ENCODE measurements around the gene IL17C. TPM values are rescaled to one million over a fixed set of nuclear protein-coding genes. Genes with fewer than 3 reads are reported as not detected.

IL17C gene
- total and polyA plus RNA-seq, 2 donors (not counting 3 experiments of a cell fraction or from before 2014, with no cell fraction given), result 0.17 TPM; not detected in 1

GRCh38 chr16:88646345-88647034 is 8.1 kb downstream of the IL17C start:
- H2AFZ ChIP-seq (ENCODE audit: low read depth, low read length), result no peak overlapping the region
- POLR2A ChIA-PET, result no interaction called here
- intact Hi-C loops (cut with micrococcal nuclease), result no loop called here
- no peaks in the 10 kb centered on the region for H3K9me3 ChIP-seq (replicated peaks; ENCODE audit: control insufficient read depth, insufficient read depth, low read length)
- H3K79me2 ChIP-seq (ENCODE audit: control insufficient read depth, insufficient read depth, low read length), result no peaks in the 10 kb centered on the region
- FAIRE-seq, result no peak
- H3K9ac ChIP-seq (replicated peaks; ENCODE audit: extremely low read depth, insufficient read depth, low read length), result no peak overlapping the region
- no peaks in the 10 kb centered on the region for H4K20me1 ChIP-seq (replicated peaks; ENCODE audit: control insufficient read depth, extremely low read depth, insufficient read depth, low read length)
- BruUV-seq (replicated peaks), result no TSS peak
- TF ChIP-seq JUN (IDR thresholded peaks at IDR 0.05; ENCODE audit: borderline replicate concordance, insufficient read depth, insufficient read length, low read depth) (no peak), MYC (IDR thresholded peaks at IDR 0.05; ENCODE audit: low read depth, low read length) (no peak)
- H3K36me3 ChIP-seq (ENCODE audit: control insufficient read depth in 2 of 2, extremely low read depth in 1 of 2, insufficient read depth in 2 of 2, low read length in 2 of 2), result no peaks in the 10 kb centered on the region
- H3K4me1 ChIP-seq (ENCODE audit: control insufficient read depth, extremely low read depth, insufficient read depth, low read length), result peaks cover 10% of the 10 kb centered on the region
- no peak for DNase-seq (ENCODE audit: low read depth, low spot score)
- H3K4me2 ChIP-seq (ENCODE audit: insufficient read depth, low read length), result no peak overlapping the region
- CTCF ChIA-PET, result no interaction called here
- dilution Hi-C loops (cut with MboI; ENCODE audit: extremely low pct_ligation_motif_present, low sequenced_read_pairs), result no loop called here
- H3K27ac ChIP-seq (ENCODE audit: insufficient read depth, low read depth, low read length), result no peak overlapping the region
- no peaks in the 10 kb centered on the region for H3K27me3 ChIP-seq (ENCODE audit: control insufficient read depth in 2 of 2, insufficient read depth in 2 of 2, low read length in 2 of 2)
- no peaks in the 10 kb centered on the region for H3K9me1 ChIP-seq (replicated peaks; ENCODE audit: control insufficient read depth, extremely low read depth, insufficient read depth, low read length)
- H3K4me3 ChIP-seq (replicated peaks in 1 of 3; ENCODE audit: insufficient read depth in 1 of 3, low read depth in 1 of 3, low read length in 3 of 3), result no peak overlapping the region

GRCh38 chr16:88647178-88648070 is 9.1 kb downstream of the IL17C start:
- DNase-seq (ENCODE audit: low read depth, low spot score) (no peak), FAIRE-seq (no peak)
- TF ChIP-seq, protein P1, sequence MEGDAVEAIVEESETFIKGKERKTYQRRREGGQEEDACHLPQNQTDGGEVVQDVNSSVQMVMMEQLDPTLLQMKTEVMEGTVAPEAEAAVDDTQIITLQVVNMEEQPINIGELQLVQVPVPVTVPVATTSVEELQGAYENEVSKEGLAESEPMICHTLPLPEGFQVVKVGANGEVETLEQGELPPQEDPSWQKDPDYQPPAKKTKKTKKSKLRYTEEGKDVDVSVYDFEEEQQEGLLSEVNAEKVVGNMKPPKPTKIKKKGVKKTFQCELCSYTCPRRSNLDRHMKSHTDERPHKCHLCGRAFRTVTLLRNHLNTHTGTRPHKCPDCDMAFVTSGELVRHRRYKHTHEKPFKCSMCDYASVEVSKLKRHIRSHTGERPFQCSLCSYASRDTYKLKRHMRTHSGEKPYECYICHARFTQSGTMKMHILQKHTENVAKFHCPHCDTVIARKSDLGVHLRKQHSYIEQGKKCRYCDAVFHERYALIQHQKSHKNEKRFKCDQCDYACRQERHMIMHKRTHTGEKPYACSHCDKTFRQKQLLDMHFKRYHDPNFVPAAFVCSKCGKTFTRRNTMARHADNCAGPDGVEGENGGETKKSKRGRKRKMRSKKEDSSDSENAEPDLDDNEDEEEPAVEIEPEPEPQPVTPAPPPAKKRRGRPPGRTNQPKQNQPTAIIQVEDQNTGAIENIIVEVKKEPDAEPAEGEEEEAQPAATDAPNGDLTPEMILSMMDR (IDR thresholded peaks at IDR 0.05; ENCODE audit: extremely low read depth in 1 of 2, insufficient read depth in 1 of 2, low read depth in 1 of 2, low read length in 2 of 2), result no peak
- TF ChIP-seq JUN (IDR thresholded peaks at IDR 0.05; ENCODE audit: borderline replicate concordance, insufficient read depth, insufficient read length, low read depth) (no peak), EZH2 (IDR thresholded peaks at IDR 0.05; ENCODE audit: borderline replicate concordance, low read depth, low read length, severe bottlenecking) (no peak), POLR2A (IDR thresholded peaks at IDR 0.05; ENCODE audit: low read depth, low read length) (no peak), MYC (IDR thresholded peaks at IDR 0.05; ENCODE audit: low read depth, low read length) (no peak), MAX (IDR thresholded peaks at IDR 0.05; ENCODE audit: insufficient read depth, insufficient read length) (no peak), POLR2AphosphoS5 (IDR thresholded peaks at IDR 0.05; ENCODE audit: insufficient read depth, low read depth, low read length) (no peak), FOS (IDR thresholded peaks at IDR 0.05; ENCODE audit: borderline replicate concordance, insufficient read depth, low read length) (no peak)
- Histone ChIP-seq H3K27ac (ENCODE audit: insufficient read depth, low read depth, low read length) (no peak overlapping the region), H3K9ac (replicated peaks; ENCODE audit: extremely low read depth, insufficient read depth, low read length) (no peak overlapping the region), H3K79me2 (ENCODE audit: control insufficient read depth, insufficient read depth, low read length) (no peaks in the 10 kb centered on the region), H3K9me1 (replicated peaks; ENCODE audit: control insufficient read depth, extremely low read depth, insufficient read depth, low read length) (no peaks in the 10 kb centered on the region), H2AFZ (ENCODE audit: low read depth, low read length) (no peak overlapping the region), H4K20me1 (replicated peaks; ENCODE audit: control insufficient read depth, extremely low read depth, insufficient read depth, low read length) (no peaks in the 10 kb centered on the region), H3K36me3 (ENCODE audit: control insufficient read depth in 2 of 2, extremely low read depth in 1 of 2, insufficient read depth in 2 of 2, low read length in 2 of 2) (no peaks in the 10 kb centered on the region), H3K4me2 (ENCODE audit: insufficient read depth, low read length) (no peak overlapping the region), H3K4me3 (replicated peaks in 1 of 3; ENCODE audit: insufficient read depth in 1 of 3, low read depth in 1 of 3, low read length in 3 of 3) (no peak overlapping the region), H3K9me3 (replicated peaks; ENCODE audit: control insufficient read depth, insufficient read depth, low read length) (no peaks in the 10 kb centered on the region), H3K27me3 (ENCODE audit: control insufficient read depth in 2 of 2, insufficient read depth in 2 of 2, low read length in 2 of 2) (no peaks in the 10 kb centered on the region), H3K4me1 (ENCODE audit: control insufficient read depth, extremely low read depth, insufficient read depth, low read length) (peaks cover 13% of the 10 kb centered on the region)
- intact Hi-C loops (cut with micrococcal nuclease), result no loop called here
- POLR2A ChIA-PET, result no interaction called here
- CTCF ChIA-PET, result no interaction called here
- dilution Hi-C loops (cut with MboI; ENCODE audit: extremely low pct_ligation_motif_present, low sequenced_read_pairs), result no loop called here
- no TSS peak for BruUV-seq (replicated peaks)

Data from endothelial cell of umbilical vein (primary cell).